Gastroesophageal sphincter (tissue), 3 donors: ENCODE results near the gene SCAMP5.

Source experiments
- EP300 ChIP-seq: sonication (generic); formaldehyde crosslinking; IDR thresholded peaks from one replicate; pipeline ENCODE4 v1.6.1; 2017; ENCODE audit warnings: antibody characterized with exemption, mild to moderate bottlenecking
- POLR2A ChIP-seq, 2 donors: fragments of 450-650 bp; IDR thresholded peaks; one replicate each; pipeline ENCODE4 v1.6.1; 2017; ENCODE audit warnings: antibody characterized with exemption in 2 of 2, mild to moderate bottlenecking in 2 of 2, moderate library complexity in 1 of 2
- POLR2AphosphoS5 ChIP-seq: sonication (generic); formaldehyde crosslinking; IDR thresholded peaks from one replicate; pipeline ENCODE4 v1.6.1; 2017; ENCODE audit warnings: antibody characterized with exemption
- TF ChIP-seq, protein P1 (sequence below), 4 experiments: fragments of 200-600 bp in 2 of 4; fragments of 450-650 bp in 2 of 4; sonication (generic) in 1 of 4; IDR thresholded peaks; one replicate each; pipeline ENCODE4 v1.5.1; 2017 to 2019; ENCODE audit warnings: antibody characterized with exemption in 4 of 4, mild to moderate bottlenecking in 2 of 4, moderate library complexity in 2 of 4

DNA sequence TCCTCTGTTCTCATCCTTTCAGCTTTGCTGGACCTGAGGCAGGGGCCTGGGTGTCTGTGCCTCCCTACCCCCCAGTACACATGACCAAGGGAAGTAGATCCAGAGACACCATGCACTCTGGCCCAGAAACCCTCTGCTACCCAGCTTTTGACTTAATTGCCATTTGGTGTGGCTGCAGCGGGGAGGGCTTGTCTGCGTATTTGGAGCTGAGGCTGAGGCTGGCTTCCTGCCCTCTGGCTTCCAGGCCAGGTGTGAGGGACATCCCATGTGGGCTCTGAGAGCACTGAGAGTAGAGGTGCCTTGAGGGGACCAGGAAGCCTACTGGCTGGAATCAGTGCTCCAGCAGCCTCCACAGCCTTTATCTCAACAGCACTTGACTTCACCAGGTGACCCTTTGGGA, 54.9 kb downstream of the SCAMP5 start:
- no peak for TF ChIP-seq EP300
- TF ChIP-seq, protein P1, sequence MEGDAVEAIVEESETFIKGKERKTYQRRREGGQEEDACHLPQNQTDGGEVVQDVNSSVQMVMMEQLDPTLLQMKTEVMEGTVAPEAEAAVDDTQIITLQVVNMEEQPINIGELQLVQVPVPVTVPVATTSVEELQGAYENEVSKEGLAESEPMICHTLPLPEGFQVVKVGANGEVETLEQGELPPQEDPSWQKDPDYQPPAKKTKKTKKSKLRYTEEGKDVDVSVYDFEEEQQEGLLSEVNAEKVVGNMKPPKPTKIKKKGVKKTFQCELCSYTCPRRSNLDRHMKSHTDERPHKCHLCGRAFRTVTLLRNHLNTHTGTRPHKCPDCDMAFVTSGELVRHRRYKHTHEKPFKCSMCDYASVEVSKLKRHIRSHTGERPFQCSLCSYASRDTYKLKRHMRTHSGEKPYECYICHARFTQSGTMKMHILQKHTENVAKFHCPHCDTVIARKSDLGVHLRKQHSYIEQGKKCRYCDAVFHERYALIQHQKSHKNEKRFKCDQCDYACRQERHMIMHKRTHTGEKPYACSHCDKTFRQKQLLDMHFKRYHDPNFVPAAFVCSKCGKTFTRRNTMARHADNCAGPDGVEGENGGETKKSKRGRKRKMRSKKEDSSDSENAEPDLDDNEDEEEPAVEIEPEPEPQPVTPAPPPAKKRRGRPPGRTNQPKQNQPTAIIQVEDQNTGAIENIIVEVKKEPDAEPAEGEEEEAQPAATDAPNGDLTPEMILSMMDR (IDR thresholded peaks at IDR 0.05), result no peak
- TF ChIP-seq POLR2A (IDR thresholded peaks at IDR 0.05), result no peak
- TF ChIP-seq POLR2AphosphoS5, result no peak
